Measurements from ENCODE around the gene SLITRK3. TPM values are rescaled to one million over a fixed set of nuclear protein-coding genes. Genes with fewer than 3 reads are reported as not detected.

Gene SLITRK3, protein sequence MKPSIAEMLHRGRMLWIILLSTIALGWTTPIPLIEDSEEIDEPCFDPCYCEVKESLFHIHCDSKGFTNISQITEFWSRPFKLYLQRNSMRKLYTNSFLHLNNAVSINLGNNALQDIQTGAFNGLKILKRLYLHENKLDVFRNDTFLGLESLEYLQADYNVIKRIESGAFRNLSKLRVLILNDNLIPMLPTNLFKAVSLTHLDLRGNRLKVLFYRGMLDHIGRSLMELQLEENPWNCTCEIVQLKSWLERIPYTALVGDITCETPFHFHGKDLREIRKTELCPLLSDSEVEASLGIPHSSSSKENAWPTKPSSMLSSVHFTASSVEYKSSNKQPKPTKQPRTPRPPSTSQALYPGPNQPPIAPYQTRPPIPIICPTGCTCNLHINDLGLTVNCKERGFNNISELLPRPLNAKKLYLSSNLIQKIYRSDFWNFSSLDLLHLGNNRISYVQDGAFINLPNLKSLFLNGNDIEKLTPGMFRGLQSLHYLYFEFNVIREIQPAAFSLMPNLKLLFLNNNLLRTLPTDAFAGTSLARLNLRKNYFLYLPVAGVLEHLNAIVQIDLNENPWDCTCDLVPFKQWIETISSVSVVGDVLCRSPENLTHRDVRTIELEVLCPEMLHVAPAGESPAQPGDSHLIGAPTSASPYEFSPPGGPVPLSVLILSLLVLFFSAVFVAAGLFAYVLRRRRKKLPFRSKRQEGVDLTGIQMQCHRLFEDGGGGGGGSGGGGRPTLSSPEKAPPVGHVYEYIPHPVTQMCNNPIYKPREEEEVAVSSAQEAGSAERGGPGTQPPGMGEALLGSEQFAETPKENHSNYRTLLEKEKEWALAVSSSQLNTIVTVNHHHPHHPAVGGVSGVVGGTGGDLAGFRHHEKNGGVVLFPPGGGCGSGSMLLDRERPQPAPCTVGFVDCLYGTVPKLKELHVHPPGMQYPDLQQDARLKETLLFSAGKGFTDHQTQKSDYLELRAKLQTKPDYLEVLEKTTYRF
- under 1 TPM; 0.21 to 0.61 TPM for total RNA-seq
- long read RNA-seq = 0 reads

DNA sequence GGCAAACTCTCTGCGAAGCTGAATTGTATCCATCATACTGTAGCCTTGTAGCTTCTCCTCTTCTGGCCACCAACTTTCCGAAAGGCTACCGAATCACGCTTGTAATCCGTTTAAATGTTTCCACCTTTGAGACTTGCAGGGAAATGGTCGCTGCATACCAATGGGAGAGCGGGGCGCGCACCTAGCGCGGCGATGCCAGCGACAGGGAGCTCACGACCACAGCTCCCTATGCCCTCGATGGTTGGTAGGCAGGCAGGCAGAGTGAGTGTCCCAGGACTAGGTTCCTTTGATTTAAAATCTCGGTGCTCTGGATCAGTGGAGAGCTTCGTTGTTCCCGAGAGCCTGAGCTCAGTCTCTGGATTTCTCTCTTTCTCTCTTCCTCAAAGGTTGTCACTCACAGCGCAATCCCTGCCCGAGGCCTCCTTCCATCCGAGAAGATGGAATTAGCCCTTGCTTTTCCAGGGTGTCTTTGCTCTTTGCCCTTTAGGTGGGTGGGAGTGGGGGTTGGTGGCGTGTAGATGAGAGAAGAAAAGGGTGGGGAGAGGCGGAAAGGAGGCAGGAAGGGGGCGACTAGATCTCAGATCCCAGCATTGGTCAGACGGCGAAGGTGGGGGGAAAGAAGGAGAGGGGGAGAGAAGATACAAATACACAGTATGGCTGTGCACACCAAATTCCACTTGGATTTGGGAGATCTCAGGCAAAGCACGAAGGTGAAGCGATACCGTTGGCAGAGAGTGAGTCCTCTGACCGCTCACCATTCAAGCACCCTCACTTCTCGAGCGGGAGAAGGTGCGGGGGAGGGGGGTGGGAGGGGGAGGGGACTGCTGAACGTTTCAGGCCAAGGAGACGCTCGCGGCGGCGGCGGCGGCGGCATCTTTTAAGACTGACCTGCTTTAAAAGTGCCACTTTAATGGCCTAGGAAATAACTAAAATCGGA lies at the start of gene SLITRK3:
TSS of gene SLITRK3 (minus strand) at position 745 of the 937 bp plus-strand sequence. CDS start 5,554 bp downstream, outside the sequence.
- peak; percentile 58 for ATAC-seq
- intact Hi-C loops (cut with DNase I, micrococcal nuclease) = no loop called here
- no peak for DNase-seq

- no peak for ATAC-seq
- DNase-seq = no peak
- intact Hi-C loops (cut with DNase I, micrococcal nuclease) = no loop called here
Observed at GRCh38 chr3:165243597-165243996, 47.4 kb upstream of the SLITRK3 start.

- DNase-seq = no peak
- intact Hi-C loops (cut with DNase I, micrococcal nuclease) = no loop called here
- ATAC-seq = no peak
Observed at GRCh38 chr3:165233501-165234195, 37.5 kb upstream of the SLITRK3 start.

- DNase-seq = no peak
- intact Hi-C loops (cut with DNase I, micrococcal nuclease) = no loop called here
- ATAC-seq = no peak
Observed at GRCh38 chr3:165225604-165226003, 29.4 kb upstream of the SLITRK3 start.

GRCh38 chr3:165217739-165218138 lies 21.6 kb upstream of the SLITRK3 start:
- intact Hi-C loops (cut with DNase I, micrococcal nuclease) = no loop called here
- no peak for ATAC-seq
- no peak for DNase-seq

- DNase-seq = no peak
- no peak for ATAC-seq
- intact Hi-C loops (cut with DNase I, micrococcal nuclease) = no loop called here
Observed at GRCh38 chr3:165212580-165212979, 16.4 kb upstream of the SLITRK3 start.

GRCh38 chr3:165211721-165212120 lies 15.5 kb upstream of the SLITRK3 start:
- intact Hi-C loops (cut with DNase I, micrococcal nuclease) = no loop called here
- ATAC-seq (no peak), DNase-seq (no peak)

DNA sequence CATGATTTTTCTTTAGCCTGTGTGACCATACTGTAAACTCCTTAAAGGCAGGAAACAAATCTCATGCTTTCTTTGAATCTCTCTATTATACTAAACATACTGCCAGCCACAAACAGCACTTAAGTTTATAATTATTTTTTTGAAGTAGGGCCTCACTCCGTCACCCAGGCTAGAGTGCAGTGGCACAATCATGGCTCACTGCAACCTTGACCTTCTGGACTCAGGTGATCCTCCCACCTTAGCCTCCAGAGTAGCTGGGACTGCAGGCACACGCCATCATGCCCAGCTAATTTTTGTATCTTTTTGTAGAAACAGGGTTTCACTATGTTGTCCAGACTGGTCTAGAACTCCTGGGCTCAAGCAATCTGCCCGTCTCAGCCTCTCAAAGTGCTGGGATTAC lies 14.5 kb upstream of the SLITRK3 start:
- DNase-seq (no peak), ATAC-seq (no peak)
- intact Hi-C loops (cut with DNase I, micrococcal nuclease) = no loop called here

GRCh38 chr3:165210132-165210531 lies 13.9 kb upstream of the SLITRK3 start:
- DNase-seq (no peak), ATAC-seq (no peak)
- intact Hi-C loops (cut with DNase I, micrococcal nuclease) = no loop called here

- intact Hi-C loops (cut with DNase I, micrococcal nuclease) = no loop called here
- peak; percentile 94 for ATAC-seq
- peak; percentile 49 to 79 for DNase-seq
Observed at GRCh38 chr3:165206454-165207266, 10.5 kb upstream of the SLITRK3 start.

DNA sequence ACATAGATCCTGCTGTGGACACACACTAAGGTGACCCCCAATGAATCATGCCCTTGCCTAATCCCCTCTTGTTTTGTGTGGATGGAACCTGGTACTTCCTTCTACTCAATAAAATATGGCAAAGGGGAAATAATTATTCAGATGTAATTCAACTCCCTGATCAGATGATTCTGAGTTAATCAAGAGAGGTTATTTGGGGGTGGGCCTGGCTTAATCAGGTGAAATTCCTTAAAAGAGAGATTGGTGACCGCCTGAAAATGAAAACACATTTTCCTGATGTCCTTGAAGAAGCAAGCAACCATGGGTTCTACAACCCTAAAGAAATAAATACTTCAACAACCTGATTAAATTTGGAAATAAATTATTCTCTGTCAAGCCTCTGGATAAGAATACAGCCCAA lies 8.3 kb upstream of the SLITRK3 start:
- no peak for ATAC-seq

DNA sequence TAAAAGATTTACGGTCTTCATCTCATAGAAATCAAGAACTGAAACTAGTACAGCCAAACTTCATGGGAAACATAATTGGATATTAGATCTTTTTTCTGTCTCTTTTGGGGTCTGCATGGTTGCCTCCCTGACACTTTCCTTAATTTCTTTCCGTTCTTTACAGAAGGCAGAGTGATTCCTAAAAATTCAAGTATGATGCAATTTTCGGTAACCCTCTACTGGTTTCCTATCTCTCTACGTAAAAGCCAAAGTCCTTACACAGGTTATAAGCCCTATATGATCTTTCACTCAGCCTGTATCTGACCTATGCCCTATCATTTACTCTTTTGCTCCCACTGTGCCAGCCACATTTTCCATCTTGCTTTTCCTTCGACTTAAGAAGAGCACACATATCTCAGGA lies 6.8 kb upstream of the SLITRK3 start:
- DNase-seq = no peak
- no peak for ATAC-seq
- intact Hi-C loops (cut with DNase I, micrococcal nuclease) = no loop called here

More for the DNA sequence above, 8.3 kb upstream of the SLITRK3 start:
- DNase-seq = no peak
- intact Hi-C loops (cut with DNase I, micrococcal nuclease) = no loop called here

- intact Hi-C loops (cut with DNase I, micrococcal nuclease) = no loop called here
- DNase-seq = no peak
Observed at GRCh38 chr3:165201964-165202363, 5.8 kb upstream of the SLITRK3 start.

DNA sequence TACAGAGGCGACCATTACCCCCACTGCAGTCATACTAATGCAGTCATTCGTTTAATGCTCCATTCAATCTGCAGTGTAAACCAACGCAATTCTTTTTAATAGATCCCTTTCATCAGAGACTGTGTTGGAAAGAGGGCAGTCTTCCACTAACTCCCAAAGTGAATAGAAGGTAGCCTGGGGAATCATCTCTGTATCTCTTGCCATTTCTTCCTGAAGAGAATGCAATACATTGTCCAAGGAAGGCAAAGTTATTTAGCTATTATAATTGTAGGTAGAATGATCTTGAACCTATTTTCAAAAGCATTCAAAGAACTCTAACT lies 1.3 kb upstream of the SLITRK3 start:
- ATAC-seq (no peak), DNase-seq (no peak)
- intact Hi-C loops (cut with DNase I, micrococcal nuclease) = no loop called here

More at GRCh38 chr3:165201964-165202363, 5.8 kb upstream of the SLITRK3 start:
- ATAC-seq = no peak

- peak; percentile 34 for ATAC-seq
- intact Hi-C loops (cut with DNase I, micrococcal nuclease) = no loop called here
- DNase-seq = no peak
Observed at GRCh38 chr3:165196577-165197480, 645 bp upstream of the SLITRK3 start.

DNA sequence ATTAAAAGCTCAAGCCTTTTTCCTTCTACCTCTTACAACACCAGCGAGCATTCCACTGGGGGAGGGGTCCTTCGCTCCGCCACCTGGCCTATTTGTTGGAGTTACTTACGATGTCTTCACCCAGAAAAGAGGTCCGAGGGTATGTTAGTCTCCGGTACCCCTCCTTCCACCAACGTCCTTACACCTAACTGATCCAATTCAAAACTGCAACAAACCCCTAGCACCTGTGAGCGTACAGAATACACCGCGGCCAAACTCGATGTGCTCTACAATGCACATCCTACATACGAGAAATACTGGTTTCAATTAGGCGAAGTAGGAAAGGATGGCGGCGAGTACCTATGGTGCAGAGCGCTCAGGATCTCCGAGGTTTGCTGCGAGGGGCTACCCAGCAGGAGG lies 944 bp downstream of the SLITRK3 start:
- no peak for DNase-seq
- ATAC-seq = peak; percentile 29
- intact Hi-C loops (cut with DNase I, micrococcal nuclease) = no loop called here
